HG02763 (cell line): Measurements from ENCODE around the gene CNNM3.
"Not testable (repeated sequence)": the region's sequence is repeated elsewhere in the genome, so short reads cannot be mapped to it uniquely, and the experiment has no call there.

Source experiments
- ATAC-seq: cut with Tn5 transposase; IDR thresholded peaks from one replicate; pipeline ENCODE4 v1.9.1; 2021; ENCODE audit warnings: mild to moderate bottlenecking, moderate library complexity; ENCODE audit not compliant: unreplicated experiment

Gene CNNM3

GRCh38 chr2:96860065-96861029 is 44.3 kb downstream of the CNNM3 start:
- no peak for ATAC-seq

- no peak for ATAC-seq
These were observed 45.0 kb downstream of the CNNM3 start for GRCh38 chr2:96861074-96861473.

DNA sequence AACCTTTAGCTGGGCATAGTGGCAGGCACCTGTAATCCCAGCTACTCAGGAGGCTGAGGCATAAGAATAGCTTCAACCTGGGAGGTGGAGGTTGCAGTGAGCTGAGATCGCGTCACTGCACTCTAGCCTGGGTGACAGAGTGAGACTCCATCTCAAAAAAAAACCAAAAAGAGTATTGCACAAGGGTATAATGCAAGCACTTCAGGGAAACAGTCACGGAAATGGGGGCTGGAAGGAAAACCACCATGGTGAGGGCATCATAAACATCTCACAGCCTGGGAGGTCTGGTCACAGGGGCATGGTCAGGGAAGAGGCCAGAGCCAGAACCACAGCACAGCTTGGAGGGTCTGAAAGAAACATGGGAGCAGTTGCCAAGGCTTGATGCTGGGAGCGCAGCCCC is 47.0 kb downstream of the CNNM3 start:
- not testable (repeated sequence) for ATAC-seq

DNA sequence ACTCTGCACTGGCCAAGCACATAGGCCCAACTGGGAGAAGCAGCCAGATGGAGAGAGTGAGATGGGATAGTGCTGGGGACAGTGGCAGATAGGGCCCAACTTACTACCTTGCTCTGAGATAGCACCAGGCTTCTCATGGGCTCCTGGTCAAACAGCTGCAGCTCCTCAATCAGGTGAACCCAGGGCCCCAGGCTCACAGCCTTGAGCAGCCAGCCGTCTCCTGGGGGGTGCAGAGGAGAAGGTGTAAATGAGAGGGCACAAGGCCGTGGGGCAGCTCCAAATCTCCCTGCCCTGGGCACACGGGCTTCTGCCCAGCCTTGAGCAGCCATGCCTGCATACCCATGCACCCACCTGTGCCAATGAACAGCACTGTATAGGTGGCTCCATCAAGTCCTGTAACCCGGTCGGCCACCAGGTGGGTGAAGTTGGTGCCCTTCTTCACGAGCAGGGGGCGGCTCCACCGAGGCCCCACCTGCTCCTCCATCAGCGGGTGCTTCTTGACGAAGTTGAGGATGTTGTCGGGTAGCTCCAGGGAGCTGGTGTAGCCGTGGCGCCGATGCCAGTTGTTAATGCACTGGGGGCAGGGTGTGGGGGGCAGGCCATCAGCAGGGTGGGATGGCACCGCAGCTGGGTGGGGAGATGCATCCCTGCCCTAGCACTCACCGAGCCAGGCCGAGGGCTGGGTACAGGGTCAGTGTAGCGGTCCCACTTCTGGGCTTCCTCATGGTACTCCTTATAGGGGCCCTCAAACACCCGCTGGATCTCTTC is 47.7 kb downstream of the CNNM3 start:
- no peak for ATAC-seq

DNA sequence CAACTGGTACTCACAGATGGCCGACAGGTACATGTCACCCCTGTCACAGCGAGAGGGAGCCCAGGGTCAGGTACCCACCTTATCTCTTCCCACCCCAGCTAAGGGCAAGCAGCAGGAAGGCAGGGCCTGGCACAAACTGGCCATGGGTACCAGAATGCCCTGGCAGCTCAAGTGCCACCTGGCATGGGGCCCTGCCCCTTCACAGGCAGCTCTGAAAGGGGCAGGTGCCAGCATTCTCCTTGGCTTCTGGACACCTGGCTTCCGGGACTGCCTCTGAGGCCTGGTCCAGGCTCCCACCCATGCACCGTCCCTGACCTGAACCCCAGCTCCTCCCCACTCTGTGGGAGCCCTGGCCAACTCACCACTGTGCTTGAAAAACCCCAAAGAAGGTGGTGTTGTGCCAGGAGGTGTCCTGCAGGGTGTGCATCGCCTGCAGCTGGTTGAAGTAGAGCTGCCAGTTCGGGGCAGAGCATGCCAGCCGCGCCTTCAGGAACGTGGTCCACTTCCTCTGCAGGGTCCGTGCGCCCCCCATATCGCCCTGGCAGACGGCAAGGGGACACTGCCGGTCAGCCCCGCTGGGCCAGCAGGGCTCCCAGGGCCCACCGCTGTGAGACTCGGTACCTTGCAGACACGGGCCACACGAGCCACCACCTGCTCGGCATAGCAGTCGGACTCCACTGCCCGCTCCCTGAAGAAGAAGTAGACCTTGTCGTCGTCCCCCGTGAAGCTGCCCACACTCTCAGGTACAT is 48.4 kb downstream of the CNNM3 start:
- ATAC-seq: no peak

DNA sequence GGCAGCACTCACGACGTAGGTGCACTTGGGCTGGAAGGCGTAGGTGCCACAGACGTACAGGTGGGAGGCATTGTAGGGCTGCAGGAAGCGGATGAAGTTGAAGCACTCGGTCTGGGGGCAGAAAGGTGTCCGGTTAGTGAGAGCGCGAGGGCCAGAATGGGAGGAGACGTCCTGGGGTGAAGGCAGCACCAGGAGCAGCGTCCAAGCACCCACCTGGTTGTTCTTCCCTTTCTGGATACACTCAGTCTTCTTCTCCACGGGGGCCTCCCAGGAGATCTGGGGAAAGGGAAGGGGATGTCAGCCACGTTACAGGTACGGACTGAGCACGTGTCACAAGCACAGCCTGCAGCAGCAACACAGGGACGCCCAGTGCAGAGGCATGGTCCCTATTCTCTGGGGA is 49.6 kb downstream of the CNNM3 start:
- ATAC-seq: no peak

- no peak for ATAC-seq
These were observed 50.1 kb downstream of the CNNM3 start for GRCh38 chr2:96866149-96866548.

GRCh38 chr2:96866586-96866985 is 50.5 kb downstream of the CNNM3 start:
- no peak for ATAC-seq

- no peak for ATAC-seq
These were observed 51.1 kb downstream of the CNNM3 start for GRCh38 chr2:96866986-96867755.

DNA sequence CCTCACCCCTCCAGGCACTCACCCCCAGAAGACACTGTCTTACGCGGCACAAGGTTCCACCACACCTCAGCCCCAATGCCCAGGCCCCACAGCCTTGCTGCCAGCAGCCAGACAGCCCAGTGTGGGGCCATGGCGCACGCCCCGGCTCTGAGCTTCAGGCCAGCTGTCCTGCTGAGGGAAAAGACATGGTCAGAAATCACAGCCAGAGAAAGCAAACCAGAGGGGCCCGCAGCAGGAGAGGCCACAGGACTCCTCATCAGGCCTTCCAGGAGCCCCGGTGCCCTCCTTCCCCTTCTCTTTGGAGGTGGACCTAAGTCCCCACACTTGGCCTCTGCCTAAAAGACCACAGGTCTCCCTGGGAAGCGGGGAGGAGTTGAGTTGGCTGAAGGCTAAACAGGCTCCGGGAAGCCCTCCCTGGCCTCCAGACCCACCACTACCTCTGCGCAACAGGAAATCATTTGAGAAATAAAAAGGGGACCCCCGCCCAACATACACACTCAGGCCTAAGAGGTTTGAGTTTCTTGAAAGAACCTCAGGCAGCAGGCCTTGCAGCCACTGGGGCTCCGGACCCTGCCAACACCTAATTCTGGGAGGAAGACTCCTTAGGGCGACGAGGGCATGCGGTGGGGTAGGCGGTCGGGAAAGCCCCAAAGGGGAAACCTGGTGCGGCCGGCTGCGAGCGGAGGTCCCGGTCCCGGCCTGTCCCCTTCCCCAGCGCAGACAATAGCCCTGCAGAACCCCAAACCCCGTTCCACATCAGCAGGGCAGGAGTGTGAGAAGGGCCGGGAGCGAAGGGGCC is 51.9 kb downstream of the CNNM3 start:
- ATAC-seq: peak; percentile 14

DNA sequence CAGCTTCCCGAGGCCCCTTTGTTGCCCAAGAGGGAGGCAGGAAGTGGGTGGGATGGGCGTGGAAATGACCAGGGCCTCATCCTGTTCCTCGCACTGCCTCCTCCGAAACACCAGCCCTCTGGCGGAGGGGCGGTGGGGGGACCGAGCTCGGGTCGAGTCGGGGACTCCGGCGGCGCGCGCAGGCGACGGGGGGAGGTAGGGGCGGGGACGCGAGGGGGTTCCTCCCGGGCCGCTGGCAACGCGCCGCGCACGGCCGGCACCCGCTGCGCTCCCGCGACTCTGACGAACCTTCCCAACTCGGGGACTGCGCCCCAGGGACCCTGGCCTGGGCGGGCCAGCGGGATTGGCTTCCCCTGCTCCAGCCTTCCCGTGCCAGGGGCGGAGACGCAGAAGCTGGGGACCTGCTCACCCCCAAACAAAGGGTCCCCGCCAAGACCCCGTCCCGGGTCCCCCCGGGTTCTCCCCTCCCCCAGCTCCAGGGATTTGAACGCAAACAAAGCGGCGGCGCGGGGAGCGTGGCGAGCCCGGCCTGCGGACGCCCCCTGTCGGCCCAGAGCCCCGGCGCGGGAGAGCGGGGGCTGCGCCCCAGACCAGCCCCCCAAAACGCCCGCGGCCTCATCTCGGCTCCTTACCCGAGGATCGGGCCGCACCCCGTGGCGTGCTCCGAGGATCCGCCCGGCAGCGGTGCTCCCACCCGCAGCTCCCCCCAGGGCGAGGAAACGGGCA is 52.6 kb downstream of the CNNM3 start:
- peak; percentile 42 for ATAC-seq

- ATAC-seq: peak; percentile 4
These were observed 53.3 kb downstream of the CNNM3 start for GRCh38 chr2:96869281-96869821.

- ATAC-seq: no peak
These were observed 54.0 kb downstream of the CNNM3 start, which contains the start of gene SEMA4C for GRCh38 chr2:96869822-96870625. Gene SEMA4C (minus strand): TSS chr2:96870080. CDS start chr2:96867886, 2,194 bp downstream.

DNA sequence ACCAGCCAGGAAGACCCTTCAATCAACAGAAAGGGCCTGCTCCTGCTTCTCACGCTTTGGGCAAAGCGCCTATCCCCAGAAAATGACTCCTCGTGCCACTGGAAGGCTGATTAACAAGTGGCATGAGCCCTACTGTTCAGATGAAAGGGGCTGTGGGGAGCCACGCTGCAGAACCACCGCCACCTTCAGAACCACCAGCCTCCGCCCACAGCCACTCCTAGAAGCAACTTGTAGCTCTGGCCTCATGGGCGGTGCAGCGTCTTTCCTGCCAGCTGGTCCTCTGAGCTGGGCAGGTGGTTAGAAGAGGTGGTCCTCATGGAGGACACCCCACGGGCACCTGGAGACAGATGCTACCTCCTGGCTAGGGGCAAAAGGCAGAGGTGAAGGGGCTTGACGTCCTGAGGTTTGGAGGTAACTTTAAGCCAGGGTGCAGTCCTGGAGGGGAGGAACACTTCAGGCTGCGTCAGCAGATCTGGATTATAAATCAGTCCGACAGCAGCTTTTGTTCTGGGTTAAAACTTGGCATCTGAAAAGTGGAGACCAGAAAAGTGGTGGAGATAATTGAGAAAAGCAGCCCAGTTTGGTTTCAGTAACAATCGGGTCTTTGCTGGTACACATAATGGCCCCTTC is 54.7 kb downstream of the CNNM3 start:
- no peak for ATAC-seq

GRCh38 chr2:96872591-96873349 is 56.7 kb downstream of the CNNM3 start:
- ATAC-seq: no peak

DNA sequence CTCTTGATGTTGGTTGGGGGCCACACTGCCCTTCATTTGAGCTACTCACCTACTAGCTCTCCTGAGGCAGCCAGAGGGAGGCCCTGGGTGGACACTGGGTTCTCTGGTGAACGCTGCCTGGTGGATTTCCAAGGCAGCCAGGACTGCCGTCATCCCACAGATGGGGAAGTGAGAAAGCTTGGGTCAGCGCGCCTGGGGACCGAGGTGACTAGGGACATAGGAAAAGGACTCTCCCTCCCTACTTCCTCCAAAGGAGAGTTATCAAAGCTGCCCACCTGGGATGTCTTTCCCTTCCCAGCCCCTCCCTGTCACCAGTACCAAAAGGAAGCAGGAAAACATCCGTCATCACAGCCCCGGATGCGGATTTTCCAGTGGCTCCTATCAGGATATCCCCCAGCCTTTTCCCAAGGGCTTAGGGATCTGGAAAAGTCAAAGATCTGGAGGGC is 57.6 kb downstream of the CNNM3 start:
- ATAC-seq: no peak
